Stimulated activated CD8-positive, alpha-beta memory T cell treated with anti-CD3 and anti-CD28 coated beads, Interleukin-12 subunit alpha, Interleukin-12 subunit beta, amount 100 ng/mL, for 24 hours (primary cell): ENCODE data around the gene COQ9.
A peak's percentile ranks its signal among the peaks of the same experiment; 100 is the strongest.
"Not testable (repeated sequence)": the region's sequence is repeated elsewhere in the genome, so short reads cannot be mapped to it uniquely, and the experiment has no call there.

Experiments
- DNase-seq: peaks from one replicate; pipeline ENCODE4 v3.0.0-alpha.2; 2020; ENCODE audit errors: extremely low read depth

The COQ9 gene, protein sequence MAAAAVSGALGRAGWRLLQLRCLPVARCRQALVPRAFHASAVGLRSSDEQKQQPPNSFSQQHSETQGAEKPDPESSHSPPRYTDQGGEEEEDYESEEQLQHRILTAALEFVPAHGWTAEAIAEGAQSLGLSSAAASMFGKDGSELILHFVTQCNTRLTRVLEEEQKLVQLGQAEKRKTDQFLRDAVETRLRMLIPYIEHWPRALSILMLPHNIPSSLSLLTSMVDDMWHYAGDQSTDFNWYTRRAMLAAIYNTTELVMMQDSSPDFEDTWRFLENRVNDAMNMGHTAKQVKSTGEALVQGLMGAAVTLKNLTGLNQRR

DNA sequence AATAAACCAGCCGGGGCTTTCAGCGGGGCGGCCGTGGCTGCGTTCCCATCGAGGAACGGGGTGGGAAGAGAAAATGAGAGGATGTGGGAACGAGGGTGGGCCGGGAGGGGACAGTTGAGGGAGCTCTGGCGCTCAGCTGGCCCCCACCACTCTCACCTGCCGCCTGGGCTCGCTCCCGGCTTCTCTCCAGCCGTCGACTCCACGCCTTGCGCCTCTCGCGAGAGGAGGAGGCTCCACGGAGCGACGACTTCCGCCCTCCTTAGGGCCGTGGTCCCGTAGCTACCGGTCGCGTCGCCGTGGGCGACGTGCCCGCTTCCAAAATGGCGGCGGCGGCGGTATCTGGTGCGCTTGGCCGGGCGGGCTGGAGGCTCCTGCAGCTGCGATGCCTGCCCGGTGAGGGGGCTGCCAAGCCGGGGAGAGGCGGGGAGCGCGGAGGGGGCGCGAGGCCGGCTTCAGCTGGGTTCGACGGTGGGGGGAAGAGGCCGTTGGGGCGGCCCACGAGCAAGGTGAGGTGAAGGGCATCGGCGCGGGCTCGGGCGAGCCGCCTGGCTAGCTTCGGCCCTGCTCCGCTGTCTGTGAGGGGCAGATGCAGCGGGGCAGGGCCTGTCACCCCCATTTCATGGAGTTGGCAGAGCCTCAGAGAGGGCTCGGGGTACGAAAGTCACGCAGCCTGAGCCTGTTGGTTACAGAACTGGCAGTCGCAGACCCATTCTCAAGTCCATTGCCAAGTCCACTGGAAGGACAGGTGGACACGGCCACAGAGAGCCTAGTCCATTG lies at the start of gene COQ9, which contains the start of gene CIAPIN1:
Gene COQ9, plus strand, starts transcription at position 294 of the 777 bp plus-strand sequence. Its CDS starts 27 bp downstream, at position 321.
Gene CIAPIN1, minus strand, starts transcription at position 200 of the 777 bp plus-strand sequence. CDS start 6,457 bp downstream, outside the sequence.
- peak; percentile 75 for DNase-seq

DNA sequence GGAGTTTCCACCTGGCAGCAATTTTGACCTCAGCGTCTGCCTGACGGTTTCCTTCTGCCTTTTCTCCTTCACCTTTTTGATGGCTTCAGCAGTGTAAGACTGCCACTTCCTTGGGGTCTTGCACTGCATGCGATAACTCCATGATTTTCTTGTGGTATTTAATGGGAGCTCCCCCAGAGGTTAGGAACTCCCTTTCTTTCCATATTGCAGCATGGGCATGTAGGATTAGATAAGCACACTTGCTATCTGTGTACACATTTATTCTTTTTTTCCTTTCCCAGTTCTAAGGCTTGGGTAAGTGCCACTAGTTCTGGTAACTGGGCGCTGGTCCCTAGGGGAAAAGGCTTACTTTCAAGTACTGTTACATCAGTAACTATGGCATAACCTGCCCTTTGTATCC lies 49.8 kb upstream of the COQ9 start:
- not testable (repeated sequence) for DNase-seq

DNA sequence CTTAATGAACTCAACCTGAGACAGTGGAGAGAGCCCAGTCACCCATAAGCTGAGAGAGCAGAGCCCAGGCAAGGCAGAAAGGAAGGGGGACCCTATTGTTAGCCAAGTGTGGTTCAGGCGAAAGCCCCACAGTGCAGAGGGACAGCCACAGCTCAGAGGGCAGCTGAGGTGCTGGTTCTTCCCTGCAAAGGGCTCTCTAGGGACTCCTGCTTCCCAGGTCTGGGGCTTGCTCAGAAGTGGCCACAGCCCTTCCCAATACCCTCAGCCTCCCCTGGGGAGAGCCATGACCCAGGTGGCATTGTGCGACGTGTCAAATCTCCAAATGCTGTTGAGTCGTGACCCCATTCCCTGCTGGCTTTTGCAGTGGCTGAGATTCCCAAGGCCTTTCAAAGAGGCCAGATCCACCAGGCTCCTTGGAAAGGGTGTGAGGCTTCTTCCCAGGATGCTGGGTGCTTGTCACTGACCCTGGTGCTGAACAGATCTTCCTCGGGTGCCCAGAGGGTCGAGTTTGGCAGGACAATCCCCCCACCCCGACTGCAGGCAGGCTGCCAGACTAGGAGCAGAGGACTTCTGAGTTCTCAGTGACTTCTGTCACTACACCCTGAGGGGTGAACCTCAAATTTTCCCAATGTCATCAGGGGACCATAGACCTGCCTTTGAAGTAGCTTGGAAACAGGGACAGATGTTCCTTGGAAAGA lies 45.2 kb upstream of the COQ9 start:
- DNase-seq = no peak

DNA sequence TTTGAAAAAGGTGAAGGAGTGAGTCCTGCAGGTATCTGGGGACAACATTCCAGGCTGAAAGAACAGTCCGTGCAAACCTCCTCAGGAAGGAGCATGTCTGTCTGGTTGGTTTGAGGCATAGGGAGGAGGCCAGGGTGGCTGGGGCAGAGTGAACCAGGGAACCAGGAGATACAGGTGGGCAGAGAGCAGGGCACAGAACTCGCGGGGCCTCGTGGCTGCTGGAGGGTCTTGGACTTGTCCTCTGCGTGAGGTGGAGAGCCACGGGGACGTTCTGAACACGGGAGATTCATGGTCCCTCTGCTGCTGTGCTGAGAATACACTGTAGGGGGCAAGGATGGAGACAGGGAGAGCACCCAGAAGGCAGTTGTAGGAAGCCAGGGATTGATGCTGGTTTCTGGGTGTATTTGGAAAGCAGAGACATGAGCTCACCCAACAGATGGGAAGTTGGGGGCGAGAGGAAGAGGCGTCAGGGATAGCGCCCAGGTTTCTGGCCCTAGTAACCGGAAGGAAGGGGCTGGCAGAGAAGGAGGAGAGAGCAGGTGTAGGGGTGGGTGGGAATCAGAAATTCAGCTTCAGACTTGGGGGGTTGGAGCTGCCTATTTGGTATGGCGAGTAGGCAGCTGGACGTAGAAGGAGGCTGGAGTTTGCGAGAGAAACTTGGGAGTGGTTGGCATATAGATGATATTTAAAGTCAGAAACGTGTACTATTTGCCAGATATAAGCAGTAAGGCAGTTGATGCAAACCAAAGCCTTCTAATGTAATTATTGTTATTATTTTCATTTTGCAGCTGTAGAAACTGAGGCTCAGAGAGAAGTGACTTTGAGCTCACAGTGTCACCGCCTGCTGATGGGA lies 43.1 kb upstream of the COQ9 start, which contains the start of gene CCL17:
Gene CCL17, plus strand, starts transcription at position 803 of the 853 bp plus-strand sequence. CDS start 9,166 bp downstream, outside the sequence.
- DNase-seq = no peak

DNA sequence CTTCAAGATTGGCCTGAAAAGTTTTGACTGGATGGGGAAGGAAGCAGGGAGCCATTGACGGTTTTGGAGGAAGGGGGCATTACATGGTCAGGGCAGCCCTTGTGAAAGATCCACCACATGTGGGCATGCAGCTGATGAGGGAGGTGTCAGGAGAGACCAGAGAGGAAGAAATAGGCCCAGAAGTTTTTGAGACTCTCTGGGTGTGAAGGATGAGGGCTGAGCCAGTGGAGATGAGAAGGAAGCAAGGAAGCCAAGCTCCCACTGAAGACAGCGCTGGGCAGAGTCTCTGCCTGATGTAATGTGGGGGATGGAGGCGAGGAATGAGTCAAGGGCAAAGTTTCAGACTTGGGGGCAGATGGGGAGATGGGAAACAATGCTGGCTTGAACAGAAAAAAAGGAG lies 42.2 kb upstream of the COQ9 start:
- no peak for DNase-seq

DNA sequence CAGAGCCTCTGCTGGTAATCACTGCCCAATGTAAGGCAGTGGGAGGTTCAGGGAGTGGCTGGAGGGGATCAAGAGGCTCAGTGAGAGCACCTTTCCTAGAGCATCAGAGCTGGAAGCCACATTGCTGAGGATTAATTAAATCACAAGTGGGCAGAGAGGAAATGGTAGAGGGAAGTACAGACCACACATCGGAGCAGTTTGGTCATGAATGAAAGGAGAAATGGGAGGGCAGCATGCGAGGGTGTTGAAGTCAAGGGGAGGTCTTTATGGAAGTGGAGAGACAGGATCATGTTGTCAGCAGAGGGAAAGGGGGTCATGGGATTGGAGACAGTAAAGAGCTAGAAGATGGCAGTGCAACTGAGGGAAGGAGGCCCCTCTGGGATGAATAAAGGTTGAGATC lies 40.4 kb upstream of the COQ9 start:
- DNase-seq = no peak

DNA sequence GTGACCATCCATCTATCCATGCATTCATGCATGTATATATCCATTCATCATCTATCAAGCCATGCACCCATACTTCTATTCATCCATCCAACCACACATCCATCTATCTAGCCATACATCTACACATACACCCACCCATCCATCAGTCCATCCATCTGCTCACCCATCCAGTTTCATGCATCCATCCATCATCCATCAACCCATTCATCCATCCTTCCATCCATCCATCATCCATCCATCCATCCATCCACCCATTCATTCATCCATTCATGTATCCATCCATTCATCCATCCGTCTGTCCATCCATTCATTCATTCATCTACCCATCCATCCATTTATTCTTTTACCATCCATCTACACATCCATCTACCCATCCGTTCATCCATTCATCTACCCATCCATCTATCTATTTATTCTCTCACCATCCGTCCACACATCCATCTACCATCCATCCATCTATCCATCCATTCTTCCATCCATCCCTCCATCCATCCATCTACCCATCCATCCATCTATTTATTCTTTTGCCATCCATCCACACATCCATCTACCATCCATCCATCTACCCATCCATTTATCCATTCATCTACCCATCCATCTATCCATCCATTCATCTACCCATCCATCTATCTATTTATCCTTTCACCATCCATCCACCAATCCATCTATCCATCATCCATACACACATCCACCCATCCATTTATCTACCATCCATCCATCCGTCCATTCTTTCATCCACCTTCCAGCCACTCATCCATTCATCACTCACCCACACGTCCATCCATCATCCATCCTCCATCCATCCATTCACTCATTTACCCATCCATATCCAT lies 39.5 kb upstream of the COQ9 start:
- DNase-seq = no peak

DNA sequence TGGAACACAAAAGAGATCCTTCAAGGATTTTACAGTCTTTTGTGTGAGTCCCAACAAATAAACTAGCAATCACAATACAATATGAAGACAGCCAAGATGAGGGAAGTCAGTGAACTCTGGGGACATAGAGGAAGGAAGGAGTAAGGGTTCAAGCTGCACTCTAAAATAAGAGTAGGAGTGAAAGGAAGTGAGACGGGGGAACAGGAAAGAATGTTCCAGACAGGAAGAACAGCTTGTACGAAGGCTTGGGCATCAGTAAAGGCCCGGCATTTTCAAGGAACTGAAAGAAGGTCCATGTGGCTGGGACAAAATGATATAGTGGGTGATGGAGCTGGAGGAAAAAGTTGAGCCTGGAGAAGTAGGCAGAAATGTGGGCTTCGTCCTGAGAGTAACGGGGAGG lies 38.2 kb upstream of the COQ9 start:
- no peak for DNase-seq

DNA sequence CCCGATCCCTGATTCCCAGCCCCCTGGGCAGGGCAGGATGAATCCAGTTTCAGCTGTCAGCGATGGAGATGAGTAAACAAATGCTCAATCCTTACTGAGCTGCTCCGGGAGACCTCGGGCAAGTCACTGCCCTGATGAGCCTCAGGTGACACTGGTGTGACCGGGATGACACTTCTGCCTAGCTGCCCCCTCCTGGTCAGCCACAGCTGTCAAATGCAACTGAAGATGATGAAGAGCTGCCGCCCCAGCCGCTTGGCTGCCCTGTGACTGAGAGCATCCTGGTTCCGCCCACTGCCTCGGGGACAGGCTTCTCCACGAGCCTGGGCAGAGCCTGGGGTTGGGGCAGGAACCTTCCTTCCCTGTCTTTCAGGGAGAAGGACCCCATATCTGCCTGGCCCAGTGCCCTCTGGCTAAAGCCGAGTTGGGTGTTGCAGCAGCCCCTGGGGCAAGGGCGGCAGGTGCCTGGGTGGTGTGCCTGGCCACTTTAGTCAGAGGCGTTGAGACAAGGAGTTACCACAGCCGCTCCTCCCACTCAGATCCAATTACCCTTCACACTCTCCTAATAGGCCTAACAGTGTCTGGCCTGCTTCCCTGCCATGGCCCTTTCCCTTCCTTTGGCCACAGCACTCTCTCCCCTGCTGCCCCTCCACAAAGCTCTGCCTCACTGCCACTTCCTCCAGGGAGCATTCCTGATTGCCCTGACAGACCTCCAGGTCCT lies 37.2 kb upstream of the COQ9 start:
- DNase-seq = no peak

DNA sequence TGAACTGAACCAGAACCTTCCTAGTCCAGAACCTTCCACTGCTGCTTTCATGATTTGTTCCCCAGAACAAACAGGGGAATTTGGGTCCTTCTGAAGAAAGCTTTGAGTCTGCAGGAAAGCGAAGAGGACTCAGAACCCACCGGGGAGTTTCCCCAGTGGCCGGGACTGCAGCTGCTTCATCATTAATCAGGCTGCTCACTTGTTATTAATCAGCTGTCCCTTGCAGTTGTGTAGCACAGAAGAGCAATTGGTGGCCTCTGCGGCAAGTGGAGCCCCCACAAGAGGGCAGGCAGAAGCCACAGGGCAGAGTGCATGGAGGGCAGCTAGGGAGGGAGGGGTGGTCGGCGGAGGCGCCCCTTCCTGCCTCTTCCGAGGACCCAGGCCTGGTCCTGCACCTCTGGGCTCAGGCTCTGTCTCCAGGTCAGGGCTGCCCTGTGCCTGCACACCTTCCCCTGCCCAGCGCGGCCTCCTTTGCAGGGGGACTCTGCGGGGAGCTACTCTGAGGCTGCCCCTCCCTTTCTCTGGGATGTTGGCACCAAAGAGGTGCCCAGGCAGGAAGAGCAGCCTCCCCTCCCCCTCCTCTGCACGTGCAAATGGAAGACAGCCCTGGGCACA lies 35.8 kb upstream of the COQ9 start:
- no peak for DNase-seq

DNA sequence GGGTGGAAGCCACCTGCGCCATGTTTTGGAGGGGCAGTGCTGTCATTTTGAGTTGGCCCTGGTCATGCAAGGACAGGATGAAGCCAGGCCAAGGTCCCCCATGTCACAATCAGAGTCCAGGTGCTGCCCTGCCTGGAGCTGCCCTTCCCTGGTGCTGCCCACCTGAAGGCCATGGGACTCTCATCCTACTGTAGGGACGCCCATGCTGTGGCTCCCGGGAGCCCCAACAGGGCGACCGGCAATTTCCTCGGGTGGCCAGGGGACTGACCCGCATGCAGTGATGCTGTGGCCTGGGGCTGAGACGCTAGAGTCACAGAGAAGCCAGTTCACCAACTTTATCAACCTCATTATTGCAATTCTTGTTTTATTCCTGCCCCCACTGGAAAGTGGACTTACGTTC lies 34.7 kb upstream of the COQ9 start:
- no peak for DNase-seq

DNA sequence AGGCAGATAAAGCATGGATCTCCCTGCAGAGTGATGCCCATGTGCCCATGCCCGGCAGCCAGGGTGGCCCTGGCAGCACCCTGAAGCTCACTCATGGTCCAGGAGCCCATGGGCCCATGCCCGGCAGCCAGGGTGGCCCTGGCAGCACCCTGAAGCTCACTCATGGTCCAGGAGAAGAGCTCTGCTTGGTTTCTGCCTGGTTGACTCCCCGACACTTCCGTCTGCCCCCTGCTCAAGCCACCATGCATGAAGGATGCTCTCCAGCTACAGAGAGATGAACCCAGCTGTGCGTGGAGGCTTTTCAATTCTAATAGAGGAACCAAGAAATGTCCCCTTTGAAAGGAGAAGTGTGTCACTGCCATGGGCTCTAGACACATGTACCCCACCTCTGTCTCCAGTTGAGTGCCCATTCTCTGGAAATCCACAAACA lies 34.0 kb upstream of the COQ9 start:
- DNase-seq = no peak

DNA sequence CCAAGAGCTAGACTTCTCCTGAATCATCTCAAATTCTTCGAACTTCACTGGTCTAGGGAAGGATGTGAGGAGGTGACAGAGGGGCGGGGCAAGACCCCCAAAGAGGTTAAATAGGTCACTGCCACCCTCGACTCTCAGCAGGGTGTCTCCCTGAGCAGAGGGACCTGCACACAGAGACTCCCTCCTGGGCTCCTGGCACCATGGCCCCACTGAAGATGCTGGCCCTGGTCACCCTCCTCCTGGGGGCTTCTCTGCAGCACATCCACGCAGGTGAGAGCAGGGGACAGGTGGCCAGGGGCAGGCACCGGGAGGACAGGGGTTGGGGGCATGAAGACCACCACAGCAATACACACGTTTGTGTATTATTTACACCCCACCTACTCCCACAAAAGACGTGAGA lies 33.5 kb upstream of the COQ9 start:
- DNase-seq = no peak

DNA sequence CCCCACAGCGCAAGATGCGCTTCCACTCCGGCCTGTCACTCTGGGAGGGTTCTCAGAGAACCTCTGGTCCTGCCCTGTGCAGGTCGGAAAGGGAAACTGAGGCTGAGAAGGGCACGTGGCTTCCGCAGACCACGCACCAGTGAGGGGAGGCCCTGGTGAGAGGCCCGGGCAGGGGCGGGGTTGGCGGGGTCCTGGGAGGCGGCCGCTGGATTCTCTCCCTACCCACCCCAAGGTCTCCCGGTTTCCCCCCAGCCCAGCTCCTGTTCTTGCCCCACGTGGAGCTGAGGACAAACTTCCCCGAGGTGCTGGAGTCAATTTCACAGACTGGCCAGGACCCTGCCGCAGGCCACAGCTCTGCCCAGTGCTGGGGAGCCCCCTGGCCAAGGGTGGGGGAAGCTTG lies 31.2 kb upstream of the COQ9 start:
- DNase-seq = no peak

DNA sequence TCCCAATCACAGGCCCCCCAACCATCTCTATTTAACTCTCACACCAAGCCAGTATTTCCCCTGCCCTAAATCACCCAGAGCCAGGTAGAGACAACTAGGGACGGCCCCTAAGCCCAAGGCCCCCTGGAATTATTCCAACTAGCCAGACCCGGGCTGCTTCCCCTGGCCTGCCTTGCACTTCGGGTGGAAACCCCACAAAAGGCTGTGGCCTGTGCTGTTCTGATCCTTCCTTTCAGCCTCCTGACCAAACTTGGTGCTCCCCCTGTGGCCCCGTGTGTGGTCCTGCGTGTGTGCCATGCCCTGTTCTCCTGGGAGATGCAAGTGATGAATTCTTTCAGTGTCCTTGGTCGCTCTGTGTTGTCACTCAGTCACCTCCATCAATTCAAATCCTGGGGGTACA lies 27.8 kb upstream of the COQ9 start:
- DNase-seq = no peak

DNA sequence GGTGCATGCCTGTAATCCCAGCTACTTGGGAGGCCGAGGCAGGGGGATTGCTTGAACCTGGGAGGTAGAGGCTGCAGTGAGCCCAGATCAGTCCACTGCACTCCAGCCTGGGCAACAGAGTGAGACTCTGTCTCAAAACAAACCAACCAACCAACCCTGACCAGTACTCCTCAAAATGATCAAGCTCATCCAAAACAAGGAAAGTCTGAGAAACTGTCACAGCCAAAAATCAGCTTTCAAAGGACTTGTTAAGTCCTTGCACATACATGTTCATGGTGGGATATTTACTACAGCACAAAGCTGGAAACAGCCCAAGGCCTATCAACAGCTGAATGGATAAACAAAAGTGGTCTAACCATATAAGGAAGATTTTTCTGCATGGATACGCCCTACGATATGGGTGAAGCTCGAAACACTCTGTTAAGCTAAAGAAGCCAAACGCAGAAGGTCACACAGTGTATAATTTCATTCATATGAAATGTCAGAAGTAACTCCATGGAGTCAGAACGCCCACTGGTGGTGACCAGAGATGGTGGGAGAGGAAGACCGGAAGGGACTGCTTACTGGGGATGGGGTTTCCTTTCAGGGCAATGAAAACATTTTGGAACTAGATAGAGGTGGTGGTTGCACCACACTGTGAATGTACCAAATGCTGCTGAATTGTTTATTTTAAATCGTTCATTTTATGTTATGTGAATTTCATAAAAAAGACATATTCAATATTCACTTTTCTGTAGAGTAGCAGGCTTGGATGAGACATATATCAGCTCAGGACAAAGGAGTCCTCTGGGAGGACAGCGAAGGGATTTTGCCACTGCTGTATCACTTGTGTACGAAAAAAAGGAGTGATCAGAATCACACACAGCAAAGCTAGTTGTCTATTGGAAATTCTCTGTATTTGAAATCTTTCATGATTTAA lies 25.0 kb upstream of the COQ9 start:
- DNase-seq = no peak

DNA sequence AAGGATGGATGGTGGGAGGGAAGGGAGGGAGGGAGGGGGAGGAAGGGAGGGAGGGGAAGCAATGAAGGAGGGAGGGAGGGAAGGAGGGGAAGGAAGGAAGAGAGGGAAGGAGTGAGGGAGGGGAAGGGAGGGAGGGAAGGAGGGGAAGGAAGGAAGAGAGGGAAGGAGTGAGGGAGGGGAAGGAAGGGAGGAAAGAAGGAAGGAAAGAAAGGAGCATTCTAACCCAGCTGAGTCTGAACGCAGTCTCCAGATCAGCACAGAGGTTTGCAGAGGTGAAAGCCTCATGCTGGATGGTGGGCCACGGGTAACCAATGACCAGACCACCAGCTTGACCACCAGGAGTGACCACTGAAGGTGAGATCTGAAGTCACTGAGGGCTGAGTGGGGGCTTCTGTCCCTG lies 24.1 kb upstream of the COQ9 start:
- DNase-seq = no peak

DNA sequence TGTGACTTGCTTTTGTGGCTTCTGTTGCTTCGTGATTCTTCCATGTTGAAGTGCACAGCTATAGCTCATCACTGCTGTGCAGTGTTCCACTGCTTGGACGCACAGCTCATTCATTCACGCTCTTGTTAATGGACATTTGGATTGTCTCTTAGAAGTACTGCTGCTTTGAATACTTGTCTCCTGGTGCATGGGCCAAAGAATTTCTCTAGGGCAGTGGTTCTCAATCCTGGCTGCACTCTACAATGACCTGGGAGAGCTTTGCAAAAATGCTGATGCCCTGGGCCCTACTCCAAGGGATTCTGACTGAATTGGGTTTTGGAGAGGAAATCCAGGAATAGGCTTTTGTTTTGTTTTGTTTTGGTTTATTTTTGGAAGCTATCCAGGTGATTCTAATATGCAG lies 22.7 kb upstream of the COQ9 start:
- no peak for DNase-seq
